IMR-90 (cell line): ENCODE results near the gene PCED1B. TPM values are rescaled to one million over a fixed set of nuclear protein-coding genes. Genes with fewer than 3 reads are reported as not detected.

Experiments used
- ATAC-seq: fragments of 200-7000 bp; cut with Tn5 transposase; 2 replicates; pipeline ENCODE4 v1.9.1; 2020; ENCODE audit warnings: low read depth, mild to moderate bottlenecking, moderate library complexity
- BruUV-seq: library from RNA; stranded (reverse); fragments of 400-500 nt; replicated peaks from 2 replicates; lab custom pipeline; 2021; lab: Mats Ljungman, UMichigan
- CTCF ChIA-PET: fragments of 300-600 bp; formaldehyde crosslinking; extraction: SDS; loops from one replicate; lab custom pipeline; 2021; ENCODE audit warnings: antibody characterized with exemption; lab: Yijun Ruan, JAX
- POLR2A ChIA-PET: fragments of 300-600 bp; sonication (Branson Sonifier 250); formaldehyde crosslinking; loops from one replicate; lab custom pipeline; 2022; ENCODE audit warnings: antibody characterized with exemption; ENCODE audit not compliant: unreplicated experiment; lab: Charles Lee
- DNase-seq: peaks from one replicate; pipeline ENCODE4 v3.0.0; 2013
- H2AFZ ChIP-seq: replicated peaks from 2 replicates; pipeline ENCODE3; 2013; ENCODE audit warnings: low read length, mild to moderate bottlenecking; ENCODE audit not compliant: poor library complexity
- H2AK5ac ChIP-seq: 2 replicates; pipeline ENCODE4 v1.6.1; 2013; ENCODE audit warnings: low read depth, low read length, inconsistent platforms
- H2AK9ac ChIP-seq: replicated peaks from 2 replicates; pipeline ENCODE3; 2013; ENCODE audit warnings: mild to moderate bottlenecking, low read depth, low read length, moderate library complexity; ENCODE audit not compliant: poor library complexity
- H2BK120ac ChIP-seq: 2 replicates; pipeline ENCODE4 v1.6.1; 2013; ENCODE audit warnings: low read depth, low read length, inconsistent platforms
- H2BK15ac ChIP-seq: 3 replicates; pipeline ENCODE4 v1.6.1; 2013; ENCODE audit warnings: low read depth, low read length, inconsistent platforms
- H2BK20ac ChIP-seq: 2 replicates; pipeline ENCODE4 v1.6.1; 2013; ENCODE audit warnings: low read depth, mild to moderate bottlenecking, inconsistent platforms, low read length, moderate library complexity
- H2BK5ac ChIP-seq: 2 replicates; pipeline ENCODE4 v1.6.1; 2013; ENCODE audit warnings: mild to moderate bottlenecking, low read depth, low read length, inconsistent platforms; ENCODE audit not compliant: poor library complexity, severe bottlenecking
- H3K14ac ChIP-seq: replicated peaks from 2 replicates; pipeline ENCODE4 v1.6.1; 2013; ENCODE audit warnings: low read depth, low read length, inconsistent platforms
- H3K18ac ChIP-seq: 2 replicates; pipeline ENCODE4 v1.6.1; 2013; ENCODE audit warnings: low read depth, low read length, control low read depth
- H3K23ac ChIP-seq: 2 replicates; pipeline ENCODE4 v1.6.1; 2013; ENCODE audit warnings: low read depth, low read length, inconsistent platforms
- H3K27ac ChIP-seq: 2 replicates; pipeline ENCODE4 v1.5.1; 2013; ENCODE audit warnings: mild to moderate bottlenecking, control low read depth, low read length; ENCODE audit not compliant: insufficient read depth
- H3K27me3 ChIP-seq: 2 replicates; pipeline ENCODE4 v1.6.1; 2013; ENCODE audit warnings: low read length; ENCODE audit not compliant: control insufficient read depth, insufficient read depth
- H3K36me3 ChIP-seq: 2 replicates; pipeline ENCODE4 v1.6.1; 2013; ENCODE audit warnings: low read length, mixed read lengths; ENCODE audit not compliant: control insufficient read depth, insufficient read depth
- H3K4ac ChIP-seq: 2 replicates; pipeline ENCODE4 v1.6.1; 2013; ENCODE audit warnings: low read depth, low read length, inconsistent platforms
- H3K4me1 ChIP-seq: 2 replicates; pipeline ENCODE4 v1.6.1; 2013; ENCODE audit warnings: low read length, mixed read lengths; ENCODE audit not compliant: control insufficient read depth, insufficient read depth
- H3K4me2 ChIP-seq: 2 replicates; pipeline ENCODE4 v1.6.1; 2013; ENCODE audit warnings: low read depth, mild to moderate bottlenecking, control low read depth, low read length, moderate library complexity
- H3K4me3 ChIP-seq: 2 replicates; pipeline ENCODE4 v1.5.1; 2013; ENCODE audit warnings: low read depth, mild to moderate bottlenecking, control low read depth, low read length, moderate library complexity; ENCODE audit not compliant: insufficient read depth
- H3K56ac ChIP-seq: 2 replicates; pipeline ENCODE4 v1.6.1; 2013; ENCODE audit warnings: low read length, inconsistent platforms; ENCODE audit not compliant: insufficient read depth; ENCODE audit errors: extremely low read depth
- H3K79me1 ChIP-seq, 2 experiments: 2 replicates each; pipeline ENCODE4 v1.6.1; 2013; ENCODE audit warnings: low read length in 2 of 2, inconsistent platforms in 1 of 2, low read depth in 1 of 2
- H3K9ac ChIP-seq: 2 replicates; pipeline ENCODE4 v1.6.1; 2013; ENCODE audit warnings: low read depth, low read length, control low read depth
- H3K9me1 ChIP-seq: 2 replicates; pipeline ENCODE4 v1.6.1; 2013; ENCODE audit warnings: low read length, inconsistent platforms; ENCODE audit not compliant: insufficient read depth
- H3K9me3 ChIP-seq: 2 replicates; pipeline ENCODE4 v1.6.1; 2013; ENCODE audit warnings: low read length; ENCODE audit not compliant: control insufficient read depth, insufficient read depth
- H4K20me1 ChIP-seq: 2 replicates; pipeline ENCODE4 v1.6.1; 2013; ENCODE audit warnings: low read length, inconsistent platforms; ENCODE audit not compliant: insufficient read depth
- H4K5ac ChIP-seq: 2 replicates; pipeline ENCODE4 v1.6.1; 2013; ENCODE audit warnings: mild to moderate bottlenecking, low read depth, low read length, control low read depth
- H4K8ac ChIP-seq, 2 experiments: 2 replicates each; pipeline ENCODE4 v1.6.1; 2013; ENCODE audit warnings: low read depth in 2 of 2, low read length in 2 of 2, control low read depth in 1 of 2, inconsistent platforms in 1 of 2
- H4K91ac ChIP-seq: 2 replicates; pipeline ENCODE4 v1.6.1; 2013; ENCODE audit warnings: low read depth, low read length, inconsistent platforms; ENCODE audit not compliant: insufficient read depth
- WGBS, 2 experiments: methylation state at CpG; one replicate each; pipeline versions ENCODE4 v1.1.5 to v1.1.7; 2013; ENCODE audit warnings: missing lambda C conversion rate in 2 of 2; ENCODE audit not compliant: insufficient read length in 1 of 2; ENCODE audit errors: extremely low coverage in 2 of 2; 5-methylcytosine and 5-hydroxymethylcytosine counted together
- dilution Hi-C: fragments of 300-500 bp; cut with HindIII; formaldehyde crosslinking; loops from one replicate; pipeline ENCODE4 v1.14.3; 2018; ENCODE audit warnings: low sequenced_read_pairs; ENCODE audit not compliant: unreplicated experiment
- in situ Hi-C: fragments of 300-500 bp; cut with MboI; formaldehyde crosslinking; loops from 3 replicates; pipeline ENCODE4 v1.14.3; 2019; ENCODE audit warnings: low sequenced_read_pairs, inconsistent platforms, mixed read lengths
- intact Hi-C: fragments of 100-400 bp; cut with micrococcal nuclease; formaldehyde crosslinking; loops from 2 replicates; pipeline ENCODE4 v1.10.0; 2022
- polyA plus RNA-seq, 3 experiments: library from polyadenylated mRNA; depleted of rRNA; stranded (reverse); fragments of >200 nt; gene quantifications; 2 replicates each; pipeline ENCODE4 v1.2.3, GENCODE V29; 2012; ENCODE audit warnings: low replicate concordance in 1 of 3
- total RNA-seq: library from RNA; depleted of rRNA; stranded (reverse); fragments of >200 nt; gene quantifications from 2 replicates; pipeline ENCODE4 v1.2.3, GENCODE V29; 2012
- TF ChIP-seq, protein P1 (sequence below): fragments of 150-350 bp; IDR thresholded peaks from 2 replicates; pipeline ENCODE4 v1.6.1; 2016; ENCODE audit warnings: low read depth, mild to moderate bottlenecking, low read length, moderate library complexity, borderline replicate concordance

The PCED1B gene
- total and polyA plus RNA-seq, 2 of the 4 experiments (the other 2 are of a cell fraction): 0.36 to 2.6 TPM

DNA sequence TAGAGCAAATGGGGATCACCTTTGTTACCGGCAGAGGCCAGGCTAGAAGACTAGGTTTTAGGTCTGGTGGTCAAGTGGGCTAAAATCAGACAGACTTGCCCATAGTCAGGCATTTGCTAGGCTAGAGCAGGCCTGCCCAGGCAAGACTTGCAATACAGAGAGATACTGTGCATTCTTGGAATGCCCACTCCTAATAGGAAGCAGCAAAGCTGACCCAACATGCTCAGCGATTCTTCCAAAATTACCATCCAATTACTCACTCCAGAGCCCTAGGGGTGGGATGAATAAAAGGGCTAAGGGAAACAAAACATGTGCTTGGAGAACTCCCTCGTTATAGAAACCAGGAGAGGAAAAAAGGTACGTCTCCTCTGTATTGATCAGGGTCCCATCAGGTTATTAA is 188.2 kb downstream of the PCED1B start:
- Histone ChIP-seq H2AK5ac (no peak overlapping the region), H4K91ac (no peak overlapping the region), H3K23ac (no peak overlapping the region), H2BK20ac (no peak overlapping the region), H3K27me3 (no peaks in the 10 kb centered on the region), H3K79me1 (no peaks in the 10 kb centered on the region), H4K20me1 (no peaks in the 10 kb centered on the region), H3K4ac (peak overlapping the region; percentile 36; the same call in 1 of the 2 replicates), H2BK15ac (no peak overlapping the region), H3K4me1 (peaks cover 10% of the 10 kb centered on the region; the same call in 1 of the 2 replicates), H3K56ac (no peak overlapping the region), H2BK120ac (peak overlapping the region; percentile 29; the same call in 1 of the 2 replicates), H2AFZ (no peak overlapping the region), H3K9me3 (no peaks in the 10 kb centered on the region), H3K36me3 (no peaks in the 10 kb centered on the region), H4K5ac (peak overlapping the region; percentile 34; the same call in 1 of the 2 replicates), H3K4me2 (no peak overlapping the region), H3K9me1 (0 out of 2 replicates have a peak, but pooled peaks cover 4% of the 10 kb centered on the region), H4K8ac (peak overlapping the region in 1 of 2 experiments; percentile 45; a peak in 1 of 4 replicates), H3K4me3 (no peak overlapping the region), H3K18ac (peak overlapping the region; percentile 27; the same call in 1 of the 2 replicates), H2AK9ac (no peak overlapping the region), H3K14ac (no peak overlapping the region), H2BK5ac (no peak overlapping the region), H3K27ac (no peak overlapping the region), H3K9ac (no peak overlapping the region)
- POLR2A ChIA-PET: no interaction called here
- dilution Hi-C loops (no loop called here), in situ Hi-C loops (no loop called here), intact Hi-C loops (no loop called here)
- ATAC-seq: peak; percentile 46; the same call in 1 of the 2 replicates
- CTCF ChIA-PET: no interaction called here
- WGBS, 2 experiments: no CpG with 5 or more reads among the region's 4 CpGs
- TF ChIP-seq, protein P1, sequence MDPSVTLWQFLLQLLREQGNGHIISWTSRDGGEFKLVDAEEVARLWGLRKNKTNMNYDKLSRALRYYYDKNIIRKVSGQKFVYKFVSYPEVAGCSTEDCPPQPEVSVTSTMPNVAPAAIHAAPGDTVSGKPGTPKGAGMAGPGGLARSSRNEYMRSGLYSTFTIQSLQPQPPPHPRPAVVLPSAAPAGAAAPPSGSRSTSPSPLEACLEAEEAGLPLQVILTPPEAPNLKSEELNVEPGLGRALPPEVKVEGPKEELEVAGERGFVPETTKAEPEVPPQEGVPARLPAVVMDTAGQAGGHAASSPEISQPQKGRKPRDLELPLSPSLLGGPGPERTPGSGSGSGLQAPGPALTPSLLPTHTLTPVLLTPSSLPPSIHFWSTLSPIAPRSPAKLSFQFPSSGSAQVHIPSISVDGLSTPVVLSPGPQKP: no peak
- peak; percentile 26 for DNase-seq
- no TSS peak for BruUV-seq
